PC-9 (cell line): ENCODE measurements around the gene ABCA1. TPM values are rescaled to one million over a fixed set of nuclear protein-coding genes. Genes with fewer than 3 reads are reported as not detected.
"Not testable (repeated sequence)": the region's sequence is repeated elsewhere in the genome, so short reads cannot be mapped to it uniquely, and the experiment has no call there.

ENCODE experiments used
- BruUV-seq: library from RNA; stranded (reverse); fragments of 400-500 nt; replicated peaks from 2 replicates; lab custom pipeline; 2021; lab: Mats Ljungman, UMichigan
- CTCF ChIA-PET: fragments of 300-600 bp; sonication (Branson Sonifier 250); formaldehyde crosslinking; loops from one replicate; lab custom pipeline; 2022; ENCODE audit warnings: antibody characterized with exemption; lab: Charles Lee
- POLR2A ChIA-PET: fragments of 300-600 bp; sonication (Branson Sonifier 250); formaldehyde crosslinking; loops from one replicate; lab custom pipeline; 2022; ENCODE audit warnings: antibody characterized with exemption; ENCODE audit not compliant: unreplicated experiment; lab: Charles Lee
- DNase-seq, 2 experiments: peaks; one replicate each; pipeline versions ENCODE4 v3.0.0 to v3.0.0-alpha.2; 2015 to 2022; ENCODE audit warnings: mixed read lengths in 1 of 2
- H2AFZ ChIP-seq: fragments of 200-600 bp; sonication (generic); 2 replicates; pipeline ENCODE4 v1.8.1; 2017; ENCODE audit warnings: antibody characterized with exemption
- H3F3A ChIP-seq: fragments of 200-600 bp; sonication (generic); 2 replicates; pipeline ENCODE4 v1.8.1; 2017; ENCODE audit warnings: antibody characterized with exemption, mild to moderate bottlenecking, low read depth; ENCODE audit not compliant: insufficient read depth
- H3K27ac ChIP-seq: fragments of 200-600 bp; sonication (generic); 2 replicates; pipeline ENCODE4 v1.6.1; 2016; ENCODE audit warnings: mixed run types
- H3K27me3 ChIP-seq: fragments of 200-600 bp; sonication (generic); 2 replicates; pipeline ENCODE4 v1.6.1; 2016; ENCODE audit warnings: low read depth, mixed run types; ENCODE audit not compliant: insufficient read depth
- H3K36me3 ChIP-seq: fragments of 200-600 bp; sonication (generic); 2 replicates; pipeline ENCODE4 v1.6.1; 2016; ENCODE audit warnings: low read depth, mixed run types
- H3K4me1 ChIP-seq: fragments of 200-600 bp; sonication (generic); replicated peaks from 2 replicates; pipeline ENCODE4 v1.6.1; 2016; ENCODE audit warnings: mixed run types; ENCODE audit not compliant: insufficient read depth
- H3K4me2 ChIP-seq: fragments of 200-600 bp; sonication (generic); 2 replicates; pipeline ENCODE4 v1.6.1; 2017; ENCODE audit warnings: mixed run types
- H3K4me3 ChIP-seq: fragments of 200-600 bp; sonication (generic); 2 replicates; pipeline ENCODE4 v1.6.1; 2016; ENCODE audit warnings: mixed run types
- H3K79me2 ChIP-seq: fragments of 200-600 bp; sonication (generic); 2 replicates; pipeline ENCODE4 v1.6.1; 2017; ENCODE audit warnings: low read depth, mixed run types
- H3K9me2 ChIP-seq: fragments of 200-600 bp; sonication (generic); 2 replicates; pipeline ENCODE4 v1.8.1; 2017; ENCODE audit warnings: mild to moderate bottlenecking; ENCODE audit not compliant: insufficient read depth
- H3K9me3 ChIP-seq: fragments of 200-600 bp; sonication (generic); 2 replicates; pipeline ENCODE4 v1.8.1; 2016; ENCODE audit warnings: low read depth; ENCODE audit not compliant: insufficient read depth
- H4K20me1 ChIP-seq: fragments of 200-600 bp; sonication (generic); 2 replicates; pipeline ENCODE4 v1.8.1; 2017; ENCODE audit not compliant: insufficient read depth
- CTCF ChIP-seq: fragments of 200-600 bp; sonication (generic); conservative IDR thresholded peaks from 2 replicates; pipeline ENCODE4 v1.6.1; 2017; ENCODE audit warnings: mixed run types, antibody characterized with exemption, mild to moderate bottlenecking, moderate library complexity
- EZH2 ChIP-seq: fragments of 200-600 bp; sonication (generic); IDR thresholded peaks from 2 replicates; pipeline ENCODE4 v1.8.0; 2017; ENCODE audit warnings: antibody characterized with exemption, low read depth
- intact Hi-C: fragments of 100-400 bp; cut with micrococcal nuclease; formaldehyde crosslinking; loops from one replicate; pipeline ENCODE4 v1.10.0; 2022; ENCODE audit not compliant: unreplicated experiment
- total RNA-seq: library from RNA; stranded (reverse); gene quantifications from 2 replicates; pipeline ENCODE4 v1.2.3, GENCODE V29; 2021

The ABCA1 gene
- total RNA-seq, 1 experiment from 2014 or later, result 38.3 TPM

- peak; percentile 43 to 46 for DNase-seq
- intact Hi-C loops, result loop anchor here (2.0 to 5.0 kb wide), 5 partner anchors 127 to 371 kb away; no protein-coding TSS in a partner anchor
- H3K27me3 ChIP-seq, result no peaks in the 10 kb centered on the region
Observed at GRCh38 chr9:104927216-104927911, 591 bp downstream of the ABCA1 start.

GRCh38 chr9:104923740-104924139 is 4.2 kb downstream of the ABCA1 start:
- ChIA-PET CTCF (interaction anchor here (0.7 kb wide), 1 partner anchor 140 kb away, joined by 3 read pairs; no protein-coding TSS in a partner anchor), POLR2A (interaction anchor here (0.5 to 0.6 kb wide), 2 partner anchors 10 to 19 kb away, joined by 3 to 6 read pairs; no protein-coding TSS in a partner anchor)
- Histone ChIP-seq H3K9me2 (no peaks in the 10 kb centered on the region), H3K27ac (peak overlapping the region; percentile 11; the same call in 1 of the 2 replicates), H3K79me2 (peaks cover 92% of the 10 kb centered on the region), H2AFZ (no peak overlapping the region), H4K20me1 (peaks cover 45% of the 10 kb centered on the region), H3K4me2 (peak overlapping the region; percentile 57), H3K36me3 (0 out of 2 replicates have a peak, but pooled peaks cover 13% of the 10 kb centered on the region), H3K9me3 (no peaks in the 10 kb centered on the region), H3K27me3 (no peaks in the 10 kb centered on the region), H3F3A (peaks cover 4% of the 10 kb centered on the region; the same call in 1 of the 2 replicates), H3K4me3 (no peak overlapping the region), H3K4me1 (peaks cover 36% of the 10 kb centered on the region)
- intact Hi-C loops, result no loop called here
- no TSS peak for BruUV-seq
- TF ChIP-seq CTCF (no peak), EZH2 (no peak)
- no peak for DNase-seq

More at GRCh38 chr9:104927216-104927911, 591 bp downstream of the ABCA1 start:
- 0 out of 2 replicates have a peak, but pooled peaks cover 7% of the 10 kb centered on the region for H3K36me3 ChIP-seq
- H2AFZ ChIP-seq, result peak overlapping the region; percentile 75
- H3K9me2 ChIP-seq, result no peaks in the 10 kb centered on the region
- ChIA-PET CTCF (interaction anchor here (0.5 to 2.4 kb wide), 8 partner anchors 16 to 317 kb away, joined by 3 to 14 read pairs (median 3); partner anchors contain the start of gene SLC44A1), POLR2A (interaction anchor here (0.6 to 1.1 kb wide), 4 partner anchors 67 to 320 kb away, joined by 4 to 11 read pairs (median 4); no protein-coding TSS in a partner anchor)
- TSS peak; percentile 72 for BruUV-seq
- H3K9me3 ChIP-seq, result no peaks in the 10 kb centered on the region
- TF ChIP-seq EZH2, result no peak
- no peak for TF ChIP-seq CTCF
- H3K4me1 ChIP-seq, result peaks cover 31% of the 10 kb centered on the region
- no peaks in the 10 kb centered on the region for H3F3A ChIP-seq
- H3K4me3 ChIP-seq, result peak overlapping the region; percentile 96
- H3K4me2 ChIP-seq, result peak overlapping the region; percentile 87
- H4K20me1 ChIP-seq, result peaks cover 15% of the 10 kb centered on the region
- H3K79me2 ChIP-seq, result peaks cover 55% of the 10 kb centered on the region
- peak overlapping the region; percentile 84 for H3K27ac ChIP-seq

- no peak for DNase-seq
- H3K27me3 ChIP-seq, result no peaks in the 10 kb centered on the region
- CTCF ChIA-PET, result interaction anchor here (0.5 to 0.7 kb wide), 2 partner anchors 141 to 443 kb away, joined by 3 read pairs; no protein-coding TSS in a partner anchor
- TF ChIP-seq EZH2 (no peak), CTCF (no peak)
- H2AFZ ChIP-seq, result no peak overlapping the region
- H3K4me1 ChIP-seq, result peaks cover 32% of the 10 kb centered on the region
- H3K79me2 ChIP-seq, result peaks cover 96% of the 10 kb centered on the region
- peaks cover 4% of the 10 kb centered on the region; the same call in 1 of the 2 replicates for H3F3A ChIP-seq
- peaks cover 50% of the 10 kb centered on the region for H4K20me1 ChIP-seq
- H3K4me3 ChIP-seq, result peak overlapping the region; percentile 15; the same call in 1 of the 2 replicates
- peak overlapping the region; percentile 22; the same call in 1 of the 2 replicates for H3K27ac ChIP-seq
- POLR2A ChIA-PET, result interaction anchor here (0.5 to 0.6 kb wide), 2 partner anchors 10 to 19 kb away, joined by 3 to 6 read pairs; no protein-coding TSS in a partner anchor
- H3K36me3 ChIP-seq, result 0 out of 2 replicates have a peak, but pooled peaks cover 13% of the 10 kb centered on the region
- H3K9me2 ChIP-seq, result no peaks in the 10 kb centered on the region
- H3K9me3 ChIP-seq, result no peaks in the 10 kb centered on the region
- BruUV-seq, result no TSS peak
- peak overlapping the region; percentile 57 for H3K4me2 ChIP-seq
- intact Hi-C loops, result no loop called here
Observed at GRCh38 chr9:104923289-104923688, 4.7 kb downstream of the ABCA1 start.

GRCh38 chr9:104922748-104923147 is 5.2 kb downstream of the ABCA1 start:
- POLR2A ChIA-PET, DNase-seq, H2AFZ ChIP-seq, H3K9me2 ChIP-seq, H3K27me3 ChIP-seq, BruUV-seq, H3K4me3 ChIP-seq, H3K9me3 ChIP-seq, intact Hi-C loops, H3F3A ChIP-seq: not testable (repeated sequence)
- H3K4me2 ChIP-seq, result peak overlapping the region; percentile 57
- H4K20me1 ChIP-seq, result peaks cover 54% of the 10 kb centered on the region
- H3K4me1 ChIP-seq, result peaks cover 31% of the 10 kb centered on the region
- H3K27ac ChIP-seq, result peak overlapping the region; percentile 22; the same call in 1 of the 2 replicates
- H3K36me3 ChIP-seq, result 0 out of 2 replicates have a peak, but pooled peaks cover 13% of the 10 kb centered on the region
- CTCF ChIA-PET, result interaction anchor here (0.5 to 0.7 kb wide), 2 partner anchors 141 to 444 kb away, joined by 3 read pairs; no protein-coding TSS in a partner anchor
- peaks cover 99% of the 10 kb centered on the region for H3K79me2 ChIP-seq
